HG03469 (cell line): ENCODE data around the gene C16orf46.

ENCODE experiments used
- ATAC-seq: cut with Tn5 transposase; IDR thresholded peaks from one replicate; pipeline ENCODE4 v1.9.1; 2021; ENCODE audit warnings: mild to moderate bottlenecking, moderate library complexity, moderate number of reproducible peaks; ENCODE audit not compliant: unreplicated experiment

Gene C16orf46

DNA sequence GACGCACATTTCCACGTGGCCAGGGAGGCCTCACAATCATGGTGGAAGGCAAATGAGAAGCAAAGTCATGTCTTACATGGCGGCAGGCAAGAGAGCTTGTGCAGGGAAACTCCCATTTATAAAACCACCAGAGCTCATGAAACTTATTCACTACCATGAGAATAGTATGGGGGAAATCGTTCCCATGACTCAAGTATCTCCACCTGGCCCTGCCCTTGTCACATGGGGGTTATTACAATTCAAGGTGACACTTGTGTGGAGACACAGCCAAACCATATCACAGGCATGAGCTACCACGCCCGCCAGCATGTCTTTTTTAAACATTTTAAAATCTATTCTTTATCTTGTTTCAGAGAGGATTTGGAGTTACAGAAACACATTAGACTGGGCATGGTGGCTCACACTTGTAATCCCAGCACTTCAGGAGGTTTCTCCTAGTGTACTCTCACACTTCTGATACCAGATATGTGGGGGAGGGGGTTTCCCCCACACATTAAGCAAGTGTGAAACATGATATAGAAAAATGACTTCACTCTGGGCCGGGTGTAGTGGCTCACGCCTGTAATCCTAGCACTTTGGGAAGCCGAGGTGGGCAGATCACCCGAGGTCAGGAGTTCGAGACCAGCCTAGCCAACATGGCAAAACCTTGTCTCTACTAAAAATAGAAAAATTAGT is 47.0 kb downstream of the C16orf46 start:
- no peak for ATAC-seq

DNA sequence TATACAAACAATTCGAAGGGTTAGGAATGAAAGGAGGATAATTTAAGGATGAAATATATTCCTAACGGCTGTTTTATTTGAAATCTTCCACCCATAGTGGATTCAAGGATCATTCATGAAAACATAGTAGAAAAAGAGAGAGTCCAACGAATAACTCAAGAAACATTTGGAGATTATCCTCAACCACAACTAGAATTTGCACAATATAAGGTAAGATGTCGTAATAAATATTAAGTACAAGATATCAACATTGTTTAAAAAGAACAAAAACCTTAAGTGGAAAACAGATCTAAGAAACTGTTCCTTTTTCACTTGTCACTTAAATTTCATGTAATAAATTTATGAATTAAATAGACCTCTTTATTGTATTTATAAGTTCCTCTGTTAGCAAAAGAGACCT is 50.6 kb downstream of the C16orf46 start:
- ATAC-seq = no peak

DNA sequence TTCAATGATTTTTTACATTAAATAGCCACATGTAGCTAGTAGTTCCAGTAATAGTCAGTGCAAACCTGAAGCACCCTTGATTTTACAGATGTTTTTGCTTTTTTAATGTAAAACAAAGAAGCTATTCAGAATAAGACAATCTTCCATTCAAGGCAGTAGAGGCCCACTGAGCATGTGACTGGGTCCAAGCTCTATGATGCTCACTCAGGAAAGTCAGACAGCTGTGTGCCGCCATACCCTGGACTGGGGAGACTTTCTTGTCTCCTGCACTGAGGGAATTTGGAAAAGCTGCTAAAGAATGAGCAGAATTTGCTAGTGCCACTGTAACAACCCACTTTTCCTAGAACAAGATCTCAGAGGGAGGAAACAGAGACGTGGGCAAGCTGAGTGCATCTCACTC is 58.5 kb downstream of the C16orf46 start:
- no peak for ATAC-seq

DNA sequence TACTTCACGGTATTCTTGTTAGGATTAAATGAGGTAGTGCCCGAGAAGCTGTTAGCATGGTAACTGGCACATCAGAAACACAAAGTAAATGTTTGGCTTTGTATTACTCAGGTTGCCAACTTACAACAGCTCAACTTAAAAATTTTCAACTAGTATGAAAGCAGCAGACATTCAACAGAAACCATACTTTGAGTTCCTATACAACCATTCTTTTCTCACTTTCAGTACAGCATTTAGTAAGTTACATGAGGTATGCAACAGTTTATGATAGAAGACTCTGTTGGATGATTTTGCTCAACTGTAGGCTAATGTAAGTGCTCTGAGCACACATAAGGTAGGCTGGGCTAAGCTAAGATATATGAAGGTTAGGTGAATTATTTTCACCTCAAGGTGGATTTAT is 62.4 kb downstream of the C16orf46 start:
- no peak for ATAC-seq

DNA sequence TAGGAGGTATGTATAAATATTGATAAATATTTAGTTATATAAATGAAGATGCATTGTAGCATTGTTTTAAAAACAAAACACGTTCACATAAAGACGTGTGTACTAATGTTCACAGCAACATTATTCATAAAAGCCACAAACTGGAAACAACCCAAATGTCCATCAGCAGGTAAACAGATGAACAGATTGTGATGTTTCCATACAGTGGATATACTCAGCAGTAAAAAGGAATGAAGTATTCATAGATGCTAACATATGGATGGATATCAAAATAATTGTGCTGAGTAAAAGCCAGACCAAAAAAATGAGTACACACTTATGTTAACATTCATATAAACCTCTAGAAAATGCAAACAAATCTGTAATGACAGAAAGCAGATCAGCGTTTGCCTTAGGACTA is 64.1 kb downstream of the C16orf46 start:
- ATAC-seq = no peak
